GM23338 (cell line): Measurements from ENCODE around the gene SUGCT.

ENCODE experiments used
- CREB1 ChIP-seq: fragments of 250-450 bp; sonication (Bioruptor Pico); IDR thresholded peaks from 2 replicates; pipeline ENCODE4 v1.5.0; 2020; ENCODE audit warnings: low read depth, mild to moderate bottlenecking, moderate library complexity
- EZH2 ChIP-seq: fragments of 200-600 bp; sonication (generic); IDR thresholded peaks from one replicate; pipeline ENCODE4 v1.8.0; 2017; ENCODE audit warnings: antibody characterized with exemption, mild to moderate bottlenecking, low read depth; ENCODE audit not compliant: unreplicated experiment
- EZH2phosphoT487 ChIP-seq: fragments of 200-600 bp; sonication (generic); IDR thresholded peaks from one replicate; pipeline ENCODE4 v1.8.1; 2018; ENCODE audit warnings: antibody characterized with exemption; ENCODE audit not compliant: unreplicated experiment
- JUNB ChIP-seq: IDR thresholded peaks from one replicate; pipeline ENCODE4 v1.6.1; 2016; ENCODE audit warnings: antibody characterized with exemption; ENCODE audit not compliant: unreplicated experiment
- NANOG ChIP-seq: IDR thresholded peaks from 2 replicates; pipeline ENCODE4 v1.6.1; 2016; ENCODE audit warnings: antibody characterized with exemption, borderline replicate concordance
- POLR2AphosphoS5 ChIP-seq: IDR thresholded peaks from 2 replicates; pipeline ENCODE4 v1.6.1; 2016; ENCODE audit warnings: antibody characterized with exemption, low read depth
- STAT1 ChIP-seq: IDR thresholded peaks from one replicate; pipeline ENCODE4 v1.6.1; 2016; ENCODE audit warnings: antibody characterized with exemption; ENCODE audit not compliant: unreplicated experiment
- ZNF114 ChIP-seq: fragments of 250-450 bp; sonication (Bioruptor Pico); IDR thresholded peaks from 2 replicates; pipeline ENCODE4 v1.5.0; 2020; ENCODE audit warnings: mild to moderate bottlenecking, moderate library complexity
- ZNF331 ChIP-seq: fragments of 250-450 bp; sonication (Bioruptor Pico); IDR thresholded peaks from 2 replicates; pipeline ENCODE4 v1.5.0; 2020; ENCODE audit warnings: low read depth, mild to moderate bottlenecking, moderate library complexity
- TF ChIP-seq, protein P1 (sequence below), 2 experiments: fragments of 200-600 bp in 1 of 2; sonication (generic) in 1 of 2; conservative IDR thresholded peaks; 2 replicates each; pipeline versions ENCODE4 v1.5.1 to v1.6.1; 2016 to 2017; ENCODE audit warnings: antibody characterized with exemption in 2 of 2, low read depth in 2 of 2, mild to moderate bottlenecking in 2 of 2, moderate library complexity in 1 of 2
- TF ChIP-seq, protein P2 (sequence below): IDR thresholded peaks from one replicate; pipeline ENCODE4 v1.6.1; 2018; ENCODE audit warnings: antibody characterized with exemption; ENCODE audit not compliant: unreplicated experiment
- TF ChIP-seq, protein P3 (sequence below): IDR thresholded peaks from 2 replicates; pipeline ENCODE4 v1.6.1; 2016; ENCODE audit warnings: antibody characterized with exemption

DNA sequence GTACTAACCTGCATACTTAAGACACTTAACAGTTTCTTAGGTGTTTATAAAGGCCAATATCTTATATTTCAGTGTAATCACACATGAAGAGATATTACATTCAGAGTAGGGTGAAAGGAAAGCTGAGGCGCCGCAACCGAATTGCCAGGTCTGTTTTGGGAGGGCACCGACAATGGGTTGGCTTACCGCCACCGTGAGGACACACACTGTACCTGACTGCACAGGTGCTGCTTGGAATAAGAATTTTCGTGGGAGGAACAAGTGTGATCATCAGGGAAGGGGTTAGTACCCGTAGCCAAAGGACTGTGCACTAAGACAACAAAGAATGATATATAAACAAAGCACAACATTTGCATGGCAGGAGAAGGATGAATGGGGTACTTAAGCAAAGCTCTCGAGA is 591.8 kb downstream of the SUGCT start:
- TF ChIP-seq, protein P1, sequence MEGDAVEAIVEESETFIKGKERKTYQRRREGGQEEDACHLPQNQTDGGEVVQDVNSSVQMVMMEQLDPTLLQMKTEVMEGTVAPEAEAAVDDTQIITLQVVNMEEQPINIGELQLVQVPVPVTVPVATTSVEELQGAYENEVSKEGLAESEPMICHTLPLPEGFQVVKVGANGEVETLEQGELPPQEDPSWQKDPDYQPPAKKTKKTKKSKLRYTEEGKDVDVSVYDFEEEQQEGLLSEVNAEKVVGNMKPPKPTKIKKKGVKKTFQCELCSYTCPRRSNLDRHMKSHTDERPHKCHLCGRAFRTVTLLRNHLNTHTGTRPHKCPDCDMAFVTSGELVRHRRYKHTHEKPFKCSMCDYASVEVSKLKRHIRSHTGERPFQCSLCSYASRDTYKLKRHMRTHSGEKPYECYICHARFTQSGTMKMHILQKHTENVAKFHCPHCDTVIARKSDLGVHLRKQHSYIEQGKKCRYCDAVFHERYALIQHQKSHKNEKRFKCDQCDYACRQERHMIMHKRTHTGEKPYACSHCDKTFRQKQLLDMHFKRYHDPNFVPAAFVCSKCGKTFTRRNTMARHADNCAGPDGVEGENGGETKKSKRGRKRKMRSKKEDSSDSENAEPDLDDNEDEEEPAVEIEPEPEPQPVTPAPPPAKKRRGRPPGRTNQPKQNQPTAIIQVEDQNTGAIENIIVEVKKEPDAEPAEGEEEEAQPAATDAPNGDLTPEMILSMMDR (conservative IDR thresholded peaks at IDR 0.05; ENCODE audit: low read depth in 2 of 2): peak; percentile 45 to 59
- TF ChIP-seq CREB1 (CRISPR knock-in tag) (no peak), EZH2 (no peak), POLR2AphosphoS5 (no peak), ZNF114 (CRISPR knock-in tag) (no peak), NANOG (no peak), EZH2phosphoT487 (no peak), JUNB (no peak), STAT1 (no peak), ZNF331 (no peak)
- TF ChIP-seq, protein P2, sequence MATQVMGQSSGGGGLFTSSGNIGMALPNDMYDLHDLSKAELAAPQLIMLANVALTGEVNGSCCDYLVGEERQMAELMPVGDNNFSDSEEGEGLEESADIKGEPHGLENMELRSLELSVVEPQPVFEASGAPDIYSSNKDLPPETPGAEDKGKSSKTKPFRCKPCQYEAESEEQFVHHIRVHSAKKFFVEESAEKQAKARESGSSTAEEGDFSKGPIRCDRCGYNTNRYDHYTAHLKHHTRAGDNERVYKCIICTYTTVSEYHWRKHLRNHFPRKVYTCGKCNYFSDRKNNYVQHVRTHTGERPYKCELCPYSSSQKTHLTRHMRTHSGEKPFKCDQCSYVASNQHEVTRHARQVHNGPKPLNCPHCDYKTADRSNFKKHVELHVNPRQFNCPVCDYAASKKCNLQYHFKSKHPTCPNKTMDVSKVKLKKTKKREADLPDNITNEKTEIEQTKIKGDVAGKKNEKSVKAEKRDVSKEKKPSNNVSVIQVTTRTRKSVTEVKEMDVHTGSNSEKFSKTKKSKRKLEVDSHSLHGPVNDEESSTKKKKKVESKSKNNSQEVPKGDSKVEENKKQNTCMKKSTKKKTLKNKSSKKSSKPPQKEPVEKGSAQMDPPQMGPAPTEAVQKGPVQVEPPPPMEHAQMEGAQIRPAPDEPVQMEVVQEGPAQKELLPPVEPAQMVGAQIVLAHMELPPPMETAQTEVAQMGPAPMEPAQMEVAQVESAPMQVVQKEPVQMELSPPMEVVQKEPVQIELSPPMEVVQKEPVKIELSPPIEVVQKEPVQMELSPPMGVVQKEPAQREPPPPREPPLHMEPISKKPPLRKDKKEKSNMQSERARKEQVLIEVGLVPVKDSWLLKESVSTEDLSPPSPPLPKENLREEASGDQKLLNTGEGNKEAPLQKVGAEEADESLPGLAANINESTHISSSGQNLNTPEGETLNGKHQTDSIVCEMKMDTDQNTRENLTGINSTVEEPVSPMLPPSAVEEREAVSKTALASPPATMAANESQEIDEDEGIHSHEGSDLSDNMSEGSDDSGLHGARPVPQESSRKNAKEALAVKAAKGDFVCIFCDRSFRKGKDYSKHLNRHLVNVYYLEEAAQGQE: no peak
- TF ChIP-seq, protein P3, sequence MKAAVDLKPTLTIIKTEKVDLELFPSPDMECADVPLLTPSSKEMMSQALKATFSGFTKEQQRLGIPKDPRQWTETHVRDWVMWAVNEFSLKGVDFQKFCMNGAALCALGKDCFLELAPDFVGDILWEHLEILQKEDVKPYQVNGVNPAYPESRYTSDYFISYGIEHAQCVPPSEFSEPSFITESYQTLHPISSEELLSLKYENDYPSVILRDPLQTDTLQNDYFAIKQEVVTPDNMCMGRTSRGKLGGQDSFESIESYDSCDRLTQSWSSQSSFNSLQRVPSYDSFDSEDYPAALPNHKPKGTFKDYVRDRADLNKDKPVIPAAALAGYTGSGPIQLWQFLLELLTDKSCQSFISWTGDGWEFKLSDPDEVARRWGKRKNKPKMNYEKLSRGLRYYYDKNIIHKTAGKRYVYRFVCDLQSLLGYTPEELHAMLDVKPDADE: no peak
